Measurements from ENCODE around the gene NFKB2. TPM values are rescaled to one million over a fixed set of nuclear protein-coding genes. Genes with fewer than 3 reads are reported as not detected.

NFKB2 gene
- total and polyA plus RNA-seq, 2 of the 4 experiments (the other 2 are of a cell fraction) = 16.1 to 32.3 TPM

DNA sequence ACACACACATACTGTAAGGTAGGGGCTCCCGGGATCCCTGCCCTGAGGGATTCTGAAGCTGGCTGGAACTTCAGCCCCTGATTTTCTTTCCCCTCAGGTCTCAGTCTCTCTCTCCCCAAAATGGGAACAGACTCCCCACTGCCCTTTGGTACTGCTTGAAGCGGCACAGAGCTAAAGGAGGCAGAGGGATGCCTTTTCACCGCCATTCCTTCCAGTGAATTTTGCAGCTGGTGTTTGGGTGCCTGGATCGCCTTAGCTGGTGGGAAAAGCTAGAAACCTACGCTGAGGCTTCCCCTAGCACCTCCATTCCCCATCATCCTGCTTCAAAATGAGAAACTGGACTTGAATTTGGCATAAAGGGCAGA is 39.6 kb downstream of the NFKB2 start:
- Histone ChIP-seq H2AK5ac (ENCODE audit: low read depth, low read length) (peak overlapping the region; percentile 48; the same call in 1 of the 2 replicates), H3K9me3 (ENCODE audit: control insufficient read depth, insufficient read depth, low read length) (no peaks in the 10 kb centered on the region), H3K23ac (ENCODE audit: low read depth, low read length) (peak overlapping the region; percentile 49; the same call in 1 of the 2 replicates), H3K9me1 (ENCODE audit: insufficient read depth, low read length) (peaks cover 5% of the 10 kb centered on the region; the same call in 1 of the 2 replicates), H2AK9ac (replicated peaks; ENCODE audit: low read depth, low read length, poor library complexity) (peak overlapping the region; percentile 12), H3K27ac (ENCODE audit: insufficient read depth, low read length) (peak overlapping the region; percentile 23; the same call in 1 of the 2 replicates), H4K8ac (ENCODE audit: low read depth in 2 of 2, low read length in 2 of 2) (peak overlapping the region; percentile 34 to 94), H3K4me3 (ENCODE audit: insufficient read depth, low read depth, low read length) (no peak overlapping the region), H2AFZ (replicated peaks; ENCODE audit: low read length, poor library complexity) (peak overlapping the region; percentile 85), H2BK15ac (ENCODE audit: low read depth, low read length) (no peak overlapping the region; the same call in 1 of the 3 replicates), H3K4me1 (ENCODE audit: control insufficient read depth, insufficient read depth, low read length) (peaks cover 13% of the 10 kb centered on the region), H3K56ac (ENCODE audit: extremely low read depth, insufficient read depth, low read length) (no peak overlapping the region), H2BK20ac (ENCODE audit: low read depth, low read length) (no peak overlapping the region; the same call in 1 of the 2 replicates), H3K9ac (ENCODE audit: low read depth, low read length) (0 out of 2 replicates have a peak overlapping the region, but pooled peaks have one; percentile 1), H4K5ac (ENCODE audit: low read depth, low read length) (peak overlapping the region; percentile 87), H3K18ac (ENCODE audit: low read depth, low read length) (peak overlapping the region; percentile 69; the same call in 1 of the 2 replicates), H3K4me2 (ENCODE audit: low read depth, low read length) (no peak overlapping the region), H4K91ac (ENCODE audit: insufficient read depth, low read depth, low read length) (peak overlapping the region; percentile 43; the same call in 1 of the 2 replicates), H3K79me1 (ENCODE audit: low read depth in 1 of 2, low read length in 2 of 2) (peaks cover 6 to 18% of the 10 kb centered on the region in 2 experiments; a peak in 3 of 4 replicates), H3K4ac (ENCODE audit: low read depth, low read length) (peak overlapping the region; percentile 34), H3K27me3 (ENCODE audit: control insufficient read depth, insufficient read depth, low read length) (no peaks in the 10 kb centered on the region), H2BK120ac (ENCODE audit: low read depth, low read length) (peak overlapping the region; percentile 39; the same call in 1 of the 2 replicates), H4K20me1 (ENCODE audit: insufficient read depth, low read length) (no peaks in the 10 kb centered on the region), H3K36me3 (ENCODE audit: control insufficient read depth, insufficient read depth, low read length) (no peaks in the 10 kb centered on the region), H2BK5ac (ENCODE audit: low read depth, low read length, poor library complexity, severe bottlenecking) (no peak overlapping the region), H3K14ac (replicated peaks; ENCODE audit: low read depth, low read length) (peak overlapping the region; percentile 62; the same call in 1 of the 2 replicates)
- dilution Hi-C loops (cut with HindIII; ENCODE audit: low sequenced_read_pairs, unreplicated experiment) (no loop called here), in situ Hi-C loops (cut with MboI; ENCODE audit: low sequenced_read_pairs) (no loop called here), intact Hi-C loops (cut with micrococcal nuclease) (no loop called here)
- POLR2A ChIA-PET (ENCODE audit: unreplicated experiment) = interaction anchor here (0.6 kb wide), 1 partner anchor 18 kb away, joined by 5 read pairs; no protein-coding TSS in a partner anchor
- TF ChIP-seq POLR2A (IDR thresholded peaks at IDR 0.05; ENCODE audit: low read depth, low read length) (no peak), RCOR1 (IDR thresholded peaks at IDR 0.05; ENCODE audit: insufficient replicate concordance, low read length) (no peak), SMC3 (IDR thresholded peaks at IDR 0.05; ENCODE audit: low read depth, low read length) (no peak)
- no peak for DNase-seq
- CTCF ChIA-PET = no interaction called here
- no peak for ATAC-seq (ENCODE audit: low read depth)
- BruUV-seq (replicated peaks) = no TSS peak
- 100% methylated on average over 1 of the region's 5 CpGs; no CpG with 5 or more reads in 1 of the 2 experiments for WGBS, 2 experiments (ENCODE audit: extremely low coverage in 2 of 2, insufficient read length in 1 of 2)

Measured in IMR-90 (cell line).